ENCODE measurements around the gene P2RX2. TPM values are rescaled to one million over a fixed set of nuclear protein-coding genes. Genes with fewer than 3 reads are reported as not detected.

Gene P2RX2
- total RNA-seq, 1 experiment from 2014 or later, result not detected

DNA sequence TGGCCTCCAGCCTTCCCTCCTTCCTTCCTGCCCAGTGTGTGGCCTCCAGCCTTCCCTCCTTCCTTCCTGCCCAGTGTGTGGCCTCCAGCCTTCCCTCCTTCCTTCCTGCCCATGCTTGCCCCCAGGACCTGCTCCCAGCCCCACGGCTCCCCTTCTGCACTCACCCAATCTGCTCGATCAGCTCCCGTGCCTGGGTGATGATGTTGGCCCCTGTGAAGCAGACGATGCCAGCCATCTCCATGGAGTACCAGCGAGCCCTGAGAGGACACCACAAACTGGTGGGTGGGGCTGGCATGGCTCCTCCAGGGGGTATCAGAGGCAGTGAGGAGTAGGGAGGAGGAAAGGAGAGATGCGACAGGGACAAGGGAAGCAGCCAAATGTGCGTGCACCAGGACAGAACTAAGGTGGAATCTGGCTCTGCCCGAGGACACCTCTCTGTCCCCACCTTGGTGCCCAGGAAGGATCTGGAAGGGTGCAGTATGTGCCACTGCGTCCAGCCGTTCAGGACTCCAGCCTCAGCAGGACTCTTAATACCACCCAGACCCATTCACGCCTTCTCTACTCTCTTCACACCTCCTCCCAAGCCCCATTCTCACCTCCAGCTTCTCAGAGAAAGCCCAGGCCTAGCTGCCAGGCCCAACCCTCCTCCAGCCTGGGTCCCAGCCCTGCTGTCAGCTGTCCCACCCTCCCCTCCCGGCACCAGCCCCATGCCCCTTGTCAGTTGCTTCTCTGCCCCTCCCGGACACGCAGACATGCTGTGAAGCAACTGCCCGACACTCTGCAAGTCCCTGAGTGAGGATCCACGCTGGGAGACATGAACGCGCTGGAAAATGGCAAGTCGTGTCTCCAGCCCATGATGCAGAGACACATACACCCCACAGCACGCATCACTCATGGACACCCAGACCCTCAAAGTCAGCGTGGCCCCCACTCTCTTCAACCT, 45.9 kb downstream of the P2RX2 start:
- no peak overlapping the region for H3K4me3 ChIP-seq (replicated peaks in 1 of 2; ENCODE audit: low read depth in 1 of 2, low read length in 2 of 2)
- H3K4me2 ChIP-seq (ENCODE audit: low read length), result no peak overlapping the region
- DNase-seq (ENCODE audit: low read depth, low spot score) (no peak), ATAC-seq (no peak)
- peaks cover 71 to 76% of the 10 kb centered on the region in 2 experiments for H3K36me3 ChIP-seq (ENCODE audit: control insufficient read depth in 1 of 2, insufficient read depth in 2 of 2, low read length in 2 of 2)
- BruUV-seq (replicated peaks), result no TSS peak
- H3K9me2 ChIP-seq (ENCODE audit: insufficient read depth), result no peaks in the 10 kb centered on the region
- H3K9me3 ChIP-seq (ENCODE audit: control insufficient read depth in 1 of 2, insufficient read depth in 1 of 2, low read depth in 1 of 2, low read length in 2 of 2), result no peaks in the 10 kb centered on the region
- no peaks in the 10 kb centered on the region for H4K20me1 ChIP-seq (ENCODE audit: insufficient read depth)
- H2AFZ ChIP-seq (ENCODE audit: low read depth, low read length, poor library complexity, severe bottlenecking), result no peak overlapping the region
- ChIA-PET CTCF (no interaction called here), RAD21 (ENCODE audit: low non-redundant PET in 1 of 2, low total read pairs in 2 of 2, uncharacterized antibody in 2 of 2, unreplicated experiment in 2 of 2) (no interaction called here), POLR2A (no interaction called here)
- no peak overlapping the region for H3K27ac ChIP-seq (ENCODE audit: low read depth, low read length)
- no peaks in the 10 kb centered on the region for H3K27me3 ChIP-seq (ENCODE audit: insufficient read depth, low read length)
- no peak overlapping the region for H3K9ac ChIP-seq (ENCODE audit: low read length)
- no peaks in the 10 kb centered on the region for H3K4me1 ChIP-seq (ENCODE audit: control insufficient read depth in 1 of 2, insufficient read depth in 2 of 2, low read length in 2 of 2)
- 0 out of 2 replicates have a peak, but pooled peaks cover 3% of the 10 kb centered on the region for H3K79me2 ChIP-seq (ENCODE audit: insufficient read depth, low read length)
- no peak for TF ChIP-seq EGR1 (IDR thresholded peaks at IDR 0.05; ENCODE audit: low read depth)
- TF ChIP-seq, protein P1, sequence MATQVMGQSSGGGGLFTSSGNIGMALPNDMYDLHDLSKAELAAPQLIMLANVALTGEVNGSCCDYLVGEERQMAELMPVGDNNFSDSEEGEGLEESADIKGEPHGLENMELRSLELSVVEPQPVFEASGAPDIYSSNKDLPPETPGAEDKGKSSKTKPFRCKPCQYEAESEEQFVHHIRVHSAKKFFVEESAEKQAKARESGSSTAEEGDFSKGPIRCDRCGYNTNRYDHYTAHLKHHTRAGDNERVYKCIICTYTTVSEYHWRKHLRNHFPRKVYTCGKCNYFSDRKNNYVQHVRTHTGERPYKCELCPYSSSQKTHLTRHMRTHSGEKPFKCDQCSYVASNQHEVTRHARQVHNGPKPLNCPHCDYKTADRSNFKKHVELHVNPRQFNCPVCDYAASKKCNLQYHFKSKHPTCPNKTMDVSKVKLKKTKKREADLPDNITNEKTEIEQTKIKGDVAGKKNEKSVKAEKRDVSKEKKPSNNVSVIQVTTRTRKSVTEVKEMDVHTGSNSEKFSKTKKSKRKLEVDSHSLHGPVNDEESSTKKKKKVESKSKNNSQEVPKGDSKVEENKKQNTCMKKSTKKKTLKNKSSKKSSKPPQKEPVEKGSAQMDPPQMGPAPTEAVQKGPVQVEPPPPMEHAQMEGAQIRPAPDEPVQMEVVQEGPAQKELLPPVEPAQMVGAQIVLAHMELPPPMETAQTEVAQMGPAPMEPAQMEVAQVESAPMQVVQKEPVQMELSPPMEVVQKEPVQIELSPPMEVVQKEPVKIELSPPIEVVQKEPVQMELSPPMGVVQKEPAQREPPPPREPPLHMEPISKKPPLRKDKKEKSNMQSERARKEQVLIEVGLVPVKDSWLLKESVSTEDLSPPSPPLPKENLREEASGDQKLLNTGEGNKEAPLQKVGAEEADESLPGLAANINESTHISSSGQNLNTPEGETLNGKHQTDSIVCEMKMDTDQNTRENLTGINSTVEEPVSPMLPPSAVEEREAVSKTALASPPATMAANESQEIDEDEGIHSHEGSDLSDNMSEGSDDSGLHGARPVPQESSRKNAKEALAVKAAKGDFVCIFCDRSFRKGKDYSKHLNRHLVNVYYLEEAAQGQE (IDR thresholded peaks at IDR 0.05; ENCODE audit: low read depth), result no peak
- no peak for TF ChIP-seq SIN3A (IDR thresholded peaks at IDR 0.05; ENCODE audit: low read depth)
- no peak for TF ChIP-seq EZH2phosphoT487 (IDR thresholded peaks at IDR 0.05; ENCODE audit: borderline replicate concordance)
- TF ChIP-seq SP1 (IDR thresholded peaks at IDR 0.05; ENCODE audit: low read depth), result no peak
- TF ChIP-seq ZNF274 (IDR thresholded peaks at IDR 0.05; ENCODE audit: low read depth, low read length), result no peak
- no peak for TF ChIP-seq ELF1 (IDR thresholded peaks at IDR 0.05; ENCODE audit: borderline replicate concordance, low read depth)
- no peak for TF ChIP-seq SRF (IDR thresholded peaks at IDR 0.05; ENCODE audit: low read depth)
- TF ChIP-seq RAD21 (IDR thresholded peaks at IDR 0.05; ENCODE audit: low read depth), result no peak
- no peak for TF ChIP-seq ZFX (IDR thresholded peaks at IDR 0.05)
- TF ChIP-seq POLR2A (IDR thresholded peaks at IDR 0.05; ENCODE audit: borderline replicate concordance, extremely low read depth, insufficient read depth, insufficient read length), result no peak
- TF ChIP-seq CBX3 (IDR thresholded peaks at IDR 0.05; ENCODE audit: low read depth), result no peak
- TF ChIP-seq, protein P2, sequence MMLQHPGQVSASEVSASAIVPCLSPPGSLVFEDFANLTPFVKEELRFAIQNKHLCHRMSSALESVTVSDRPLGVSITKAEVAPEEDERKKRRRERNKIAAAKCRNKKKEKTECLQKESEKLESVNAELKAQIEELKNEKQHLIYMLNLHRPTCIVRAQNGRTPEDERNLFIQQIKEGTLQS (IDR thresholded peaks at IDR 0.05), result no peak
- no peak for TF ChIP-seq YY1 (IDR thresholded peaks at IDR 0.05; ENCODE audit: extremely low read depth, insufficient replicate concordance, low read depth, low read length)
- no peak for TF ChIP-seq CEBPB (IDR thresholded peaks at IDR 0.05; ENCODE audit: low read depth)
- no peak for TF ChIP-seq JUND (IDR thresholded peaks at IDR 0.05)
- TF ChIP-seq, protein P3, sequence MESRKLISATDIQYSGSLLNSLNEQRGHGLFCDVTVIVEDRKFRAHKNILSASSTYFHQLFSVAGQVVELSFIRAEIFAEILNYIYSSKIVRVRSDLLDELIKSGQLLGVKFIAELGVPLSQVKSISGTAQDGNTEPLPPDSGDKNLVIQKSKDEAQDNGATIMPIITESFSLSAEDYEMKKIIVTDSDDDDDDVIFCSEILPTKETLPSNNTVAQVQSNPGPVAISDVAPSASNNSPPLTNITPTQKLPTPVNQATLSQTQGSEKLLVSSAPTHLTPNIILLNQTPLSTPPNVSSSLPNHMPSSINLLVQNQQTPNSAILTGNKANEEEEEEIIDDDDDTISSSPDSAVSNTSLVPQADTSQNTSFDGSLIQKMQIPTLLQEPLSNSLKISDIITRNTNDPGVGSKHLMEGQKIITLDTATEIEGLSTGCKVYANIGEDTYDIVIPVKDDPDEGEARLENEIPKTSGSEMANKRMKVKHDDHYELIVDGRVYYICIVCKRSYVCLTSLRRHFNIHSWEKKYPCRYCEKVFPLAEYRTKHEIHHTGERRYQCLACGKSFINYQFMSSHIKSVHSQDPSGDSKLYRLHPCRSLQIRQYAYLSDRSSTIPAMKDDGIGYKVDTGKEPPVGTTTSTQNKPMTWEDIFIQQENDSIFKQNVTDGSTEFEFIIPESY (IDR thresholded peaks at IDR 0.05; ENCODE audit: extremely low read depth, insufficient replicate concordance, low read length), result no peak
- TF ChIP-seq, protein P4, sequence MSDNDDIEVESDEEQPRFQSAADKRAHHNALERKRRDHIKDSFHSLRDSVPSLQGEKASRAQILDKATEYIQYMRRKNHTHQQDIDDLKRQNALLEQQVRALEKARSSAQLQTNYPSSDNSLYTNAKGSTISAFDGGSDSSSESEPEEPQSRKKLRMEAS (IDR thresholded peaks at IDR 0.05), result no peak
- TF ChIP-seq, protein P5, sequence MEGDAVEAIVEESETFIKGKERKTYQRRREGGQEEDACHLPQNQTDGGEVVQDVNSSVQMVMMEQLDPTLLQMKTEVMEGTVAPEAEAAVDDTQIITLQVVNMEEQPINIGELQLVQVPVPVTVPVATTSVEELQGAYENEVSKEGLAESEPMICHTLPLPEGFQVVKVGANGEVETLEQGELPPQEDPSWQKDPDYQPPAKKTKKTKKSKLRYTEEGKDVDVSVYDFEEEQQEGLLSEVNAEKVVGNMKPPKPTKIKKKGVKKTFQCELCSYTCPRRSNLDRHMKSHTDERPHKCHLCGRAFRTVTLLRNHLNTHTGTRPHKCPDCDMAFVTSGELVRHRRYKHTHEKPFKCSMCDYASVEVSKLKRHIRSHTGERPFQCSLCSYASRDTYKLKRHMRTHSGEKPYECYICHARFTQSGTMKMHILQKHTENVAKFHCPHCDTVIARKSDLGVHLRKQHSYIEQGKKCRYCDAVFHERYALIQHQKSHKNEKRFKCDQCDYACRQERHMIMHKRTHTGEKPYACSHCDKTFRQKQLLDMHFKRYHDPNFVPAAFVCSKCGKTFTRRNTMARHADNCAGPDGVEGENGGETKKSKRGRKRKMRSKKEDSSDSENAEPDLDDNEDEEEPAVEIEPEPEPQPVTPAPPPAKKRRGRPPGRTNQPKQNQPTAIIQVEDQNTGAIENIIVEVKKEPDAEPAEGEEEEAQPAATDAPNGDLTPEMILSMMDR (IDR thresholded peaks at IDR 0.05 in 2 of 3, conservative IDR thresholded peaks at IDR 0.05 in 1 of 3; ENCODE audit: borderline replicate concordance in 1 of 3, insufficient read depth in 1 of 3, low read depth in 2 of 3, low read length in 2 of 3), result no peak
- intact Hi-C loops (cut with micrococcal nuclease), result no loop called here

Data from HCT116 (cell line).